ENCODE measurements around the gene PHGDH. TPM values are rescaled to one million over a fixed set of nuclear protein-coding genes. Genes with fewer than 3 reads are reported as not detected.
A peak's percentile ranks its signal among the peaks of the same experiment; 100 is the strongest.

The PHGDH gene
- total RNA-seq, 1 donor from 2014 or later, result 168 TPM

- H3K27me3 ChIP-seq (ENCODE audit: control insufficient read depth, insufficient read depth, low read length), result no peaks in the 10 kb centered on the region
- H3K4me3 ChIP-seq (ENCODE audit: low read depth, low read length), result no peak overlapping the region
- TF ChIP-seq, protein P1, sequence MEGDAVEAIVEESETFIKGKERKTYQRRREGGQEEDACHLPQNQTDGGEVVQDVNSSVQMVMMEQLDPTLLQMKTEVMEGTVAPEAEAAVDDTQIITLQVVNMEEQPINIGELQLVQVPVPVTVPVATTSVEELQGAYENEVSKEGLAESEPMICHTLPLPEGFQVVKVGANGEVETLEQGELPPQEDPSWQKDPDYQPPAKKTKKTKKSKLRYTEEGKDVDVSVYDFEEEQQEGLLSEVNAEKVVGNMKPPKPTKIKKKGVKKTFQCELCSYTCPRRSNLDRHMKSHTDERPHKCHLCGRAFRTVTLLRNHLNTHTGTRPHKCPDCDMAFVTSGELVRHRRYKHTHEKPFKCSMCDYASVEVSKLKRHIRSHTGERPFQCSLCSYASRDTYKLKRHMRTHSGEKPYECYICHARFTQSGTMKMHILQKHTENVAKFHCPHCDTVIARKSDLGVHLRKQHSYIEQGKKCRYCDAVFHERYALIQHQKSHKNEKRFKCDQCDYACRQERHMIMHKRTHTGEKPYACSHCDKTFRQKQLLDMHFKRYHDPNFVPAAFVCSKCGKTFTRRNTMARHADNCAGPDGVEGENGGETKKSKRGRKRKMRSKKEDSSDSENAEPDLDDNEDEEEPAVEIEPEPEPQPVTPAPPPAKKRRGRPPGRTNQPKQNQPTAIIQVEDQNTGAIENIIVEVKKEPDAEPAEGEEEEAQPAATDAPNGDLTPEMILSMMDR (IDR thresholded peaks at IDR 0.05; ENCODE audit: insufficient read depth, low read length, severe bottlenecking), result no peak
- FAIRE-seq (no peak), DNase-seq (ENCODE audit: low read depth) (no peak)
- no peaks in the 10 kb centered on the region for H3K36me3 ChIP-seq (ENCODE audit: control insufficient read depth, insufficient read depth, low read length)
Measured at GRCh38 chr1:119774746-119775490, 63.2 kb downstream of the PHGDH start.

- FAIRE-seq, result no peak
- Histone ChIP-seq H3K27me3 (ENCODE audit: control insufficient read depth, insufficient read depth, low read length) (no peaks in the 10 kb centered on the region), H3K36me3 (ENCODE audit: control insufficient read depth, insufficient read depth, low read length) (no peaks in the 10 kb centered on the region), H3K4me3 (ENCODE audit: low read depth, low read length) (no peak overlapping the region)
- no peak for DNase-seq (ENCODE audit: low read depth)
- TF ChIP-seq, protein P1 (IDR thresholded peaks at IDR 0.05; ENCODE audit: insufficient read depth, low read length, severe bottlenecking), result no peak
Measured at GRCh38 chr1:119778359-119778758, 66.6 kb downstream of the PHGDH start.

GRCh38 chr1:119778886-119779560 lies 67.3 kb downstream of the PHGDH start:
- TF ChIP-seq, protein P1 (IDR thresholded peaks at IDR 0.05; ENCODE audit: insufficient read depth, low read length, severe bottlenecking), result no peak
- no peak overlapping the region for H3K4me3 ChIP-seq (ENCODE audit: low read depth, low read length)
- no peaks in the 10 kb centered on the region for H3K36me3 ChIP-seq (ENCODE audit: control insufficient read depth, insufficient read depth, low read length)
- no peak for FAIRE-seq
- no peaks in the 10 kb centered on the region for H3K27me3 ChIP-seq (ENCODE audit: control insufficient read depth, insufficient read depth, low read length)
- no peak for DNase-seq (ENCODE audit: low read depth)

- FAIRE-seq (peak; percentile 32), DNase-seq (ENCODE audit: low read depth) (peak; percentile 45)
- Histone ChIP-seq H3K4me3 (ENCODE audit: low read depth, low read length) (no peak overlapping the region), H3K36me3 (ENCODE audit: control insufficient read depth, insufficient read depth, low read length) (no peaks in the 10 kb centered on the region), H3K27me3 (ENCODE audit: control insufficient read depth, insufficient read depth, low read length) (no peaks in the 10 kb centered on the region)
- TF ChIP-seq, protein P1 (IDR thresholded peaks at IDR 0.05; ENCODE audit: insufficient read depth, low read length, severe bottlenecking), result no peak
Measured at GRCh38 chr1:119779869-119780356, 68.2 kb downstream of the PHGDH start.

DNA sequence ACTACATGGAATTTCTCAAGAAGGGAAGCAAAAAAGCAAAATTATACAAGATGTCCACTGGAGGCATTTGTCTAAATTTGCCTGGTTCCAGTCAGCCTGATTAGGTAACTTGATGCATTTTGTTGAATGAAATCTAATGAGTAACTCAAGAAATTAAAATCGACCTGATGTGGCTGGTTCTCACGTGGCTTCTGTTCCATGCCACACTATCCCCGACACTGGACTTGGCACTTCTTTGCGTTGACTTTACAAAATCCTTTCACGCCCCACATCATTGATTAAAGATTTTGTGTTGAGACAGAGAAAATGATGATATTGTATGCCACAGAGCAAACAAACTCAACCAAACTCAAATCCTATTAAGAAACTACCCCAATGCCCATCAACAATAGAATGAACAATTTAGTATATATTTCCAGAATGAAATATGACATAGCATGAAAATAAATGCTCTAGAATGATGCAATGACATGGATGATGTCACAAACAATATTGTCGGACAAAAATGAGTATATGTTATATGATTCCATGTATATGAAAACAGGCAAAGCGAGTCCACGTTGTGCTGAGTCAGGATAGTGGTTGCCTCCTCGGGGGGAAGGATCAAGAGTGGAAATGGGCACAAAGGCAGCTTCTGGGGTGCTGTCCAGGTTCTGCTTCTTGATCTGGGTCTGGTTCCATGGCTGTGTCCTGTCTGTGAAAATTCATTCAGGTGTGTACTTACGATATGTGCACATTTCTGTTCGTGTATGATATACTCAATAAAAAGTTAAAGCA lies 69.9 kb downstream of the PHGDH start:
- FAIRE-seq (no peak), DNase-seq (ENCODE audit: low read depth) (no peak)
- TF ChIP-seq, protein P1 (IDR thresholded peaks at IDR 0.05; ENCODE audit: insufficient read depth, low read length, severe bottlenecking), result no peak
- Histone ChIP-seq H3K4me3 (ENCODE audit: low read depth, low read length) (no peak overlapping the region), H3K36me3 (ENCODE audit: control insufficient read depth, insufficient read depth, low read length) (no peaks in the 10 kb centered on the region), H3K27me3 (ENCODE audit: control insufficient read depth, insufficient read depth, low read length) (no peaks in the 10 kb centered on the region)

All from bronchial epithelial cell (primary cell).